SK-N-MC (cell line): ENCODE data around the gene IL11RA.

Experiments used
- EZH2 ChIP-seq: fragments of 200-600 bp; sonication (generic); IDR thresholded peaks from one replicate; pipeline ENCODE4 v1.6.1; 2017; ENCODE audit warnings: antibody characterized with exemption
- FOXP2 ChIP-seq: optimal IDR thresholded peaks from 2 replicates; pipeline ENCODE3; 2011; ENCODE audit warnings: mild to moderate bottlenecking, moderate library complexity; ENCODE audit not compliant: insufficient read depth; ENCODE audit errors: extremely low read length, control extremely low read depth
- POLR2AphosphoS5 ChIP-seq: IDR thresholded peaks from 2 replicates; pipeline ENCODE4 v1.6.1; 2012; ENCODE audit warnings: mild to moderate bottlenecking, low read depth, low read length, borderline replicate concordance

DNA sequence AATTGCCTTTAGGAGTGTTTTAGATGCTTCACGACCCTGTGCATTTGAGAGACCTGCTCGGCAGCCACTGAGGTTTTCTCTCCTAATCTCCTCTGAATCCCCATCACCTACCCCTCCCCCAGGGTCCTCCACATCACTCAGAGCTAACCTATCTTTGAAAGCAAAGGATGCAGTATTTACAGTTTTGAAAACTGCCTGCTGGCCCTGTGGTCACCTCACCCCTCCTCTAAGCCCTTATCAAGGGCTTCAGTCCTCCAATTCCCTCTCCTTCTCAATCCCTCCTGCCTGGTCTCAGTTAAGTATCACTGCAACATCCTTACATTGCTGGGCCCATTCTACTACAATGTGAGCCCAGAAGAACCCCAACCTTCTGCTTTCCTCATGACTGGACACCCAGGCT is 44.7 kb upstream of the IL11RA start:
- TF ChIP-seq POLR2AphosphoS5 (no peak), EZH2 (no peak), FOXP2 (no peak)
